Activated naive CD4-positive, alpha-beta T cell treated with anti-CD3 and anti-CD28 coated beads, Interleukin-2, amount 50 U/mL, for 24 hours (primary cell): ENCODE measurements around the gene OR4E2.
"Not testable (repeated sequence)": the region's sequence is repeated elsewhere in the genome, so short reads cannot be mapped to it uniquely, and the experiment has no call there.

Experiments
- H3K27ac Mint-ChIP-seq: one replicate; pipeline ENCODE4 v1.8.0; 2021; ENCODE audit warnings: mild to moderate bottlenecking, mixed read lengths
- H3K27me3 Mint-ChIP-seq: one replicate; pipeline ENCODE4 v1.8.0; 2021; ENCODE audit warnings: mixed read lengths
- H3K36me3 Mint-ChIP-seq: one replicate; pipeline ENCODE4 v1.8.0; 2021; ENCODE audit warnings: mixed read lengths
- H3K4me1 Mint-ChIP-seq: one replicate; pipeline ENCODE4 v1.8.0; 2021; ENCODE audit warnings: mixed read lengths
- H3K4me3 Mint-ChIP-seq: one replicate; pipeline ENCODE4 v1.8.0; 2021; ENCODE audit warnings: mild to moderate bottlenecking, mixed read lengths
- H3K9me3 Mint-ChIP-seq: one replicate; pipeline ENCODE4 v1.8.0; 2021; ENCODE audit warnings: mixed read lengths

Gene OR4E2

GRCh38 chr14:21653331-21653885 lies at the start of gene OR4E2:
Gene OR4E2, plus strand, starts transcription at chr14:21653835. Its CDS starts 11,248 bp downstream, at chr14:21665083.
- Mint-ChIP-seq H3K36me3 (no peaks in the 10 kb centered on the region), H3K4me1 (no peaks in the 10 kb centered on the region), H3K4me3 (no peak within 1 kb of the TSS), H3K27me3 (peaks cover 11% of the 10 kb centered on the region), H3K27ac (no peak within 1 kb of the TSS), H3K9me3 (no peaks in the 10 kb centered on the region)

GRCh38 chr14:21612324-21612723 lies 41.3 kb upstream of the OR4E2 start:
- Mint-ChIP-seq H3K4me3 (no peak overlapping the region), H3K27me3 (peaks cover 5% of the 10 kb centered on the region), H3K4me1 (no peaks in the 10 kb centered on the region), H3K36me3 (no peaks in the 10 kb centered on the region), H3K9me3 (no peaks in the 10 kb centered on the region), H3K27ac (no peak overlapping the region)

- H3K27me3 Mint-ChIP-seq = peaks cover 6% of the 10 kb centered on the region
- H3K36me3 Mint-ChIP-seq = no peaks in the 10 kb centered on the region
- H3K27ac Mint-ChIP-seq = no peak overlapping the region
- no peaks in the 10 kb centered on the region for H3K9me3 Mint-ChIP-seq
- H3K4me3 Mint-ChIP-seq = no peak overlapping the region
- H3K4me1 Mint-ChIP-seq = no peaks in the 10 kb centered on the region
Observed at GRCh38 chr14:21614240-21614639, 39.4 kb upstream of the OR4E2 start.

- peaks cover 7% of the 10 kb centered on the region for H3K27me3 Mint-ChIP-seq
- no peaks in the 10 kb centered on the region for H3K9me3 Mint-ChIP-seq
- H3K4me3 Mint-ChIP-seq = no peak overlapping the region
- H3K27ac Mint-ChIP-seq = no peak overlapping the region
- H3K36me3 Mint-ChIP-seq = no peaks in the 10 kb centered on the region
- H3K4me1 Mint-ChIP-seq = no peaks in the 10 kb centered on the region
Observed at GRCh38 chr14:21617614-21618013, 36.0 kb upstream of the OR4E2 start.

- Mint-ChIP-seq H3K27me3 (peaks cover 9% of the 10 kb centered on the region), H3K4me1 (no peaks in the 10 kb centered on the region), H3K4me3 (no peak overlapping the region), H3K27ac (no peak overlapping the region), H3K36me3 (no peaks in the 10 kb centered on the region), H3K9me3 (no peaks in the 10 kb centered on the region)
Observed at GRCh38 chr14:21626491-21627230, 27.0 kb upstream of the OR4E2 start.

- not testable (repeated sequence) for H3K36me3 Mint-ChIP-seq, H3K9me3 Mint-ChIP-seq, H3K27me3 Mint-ChIP-seq, H3K4me1 Mint-ChIP-seq, H3K4me3 Mint-ChIP-seq, H3K27ac Mint-ChIP-seq
Observed at GRCh38 chr14:21630503-21630902, 23.1 kb upstream of the OR4E2 start.

- Mint-ChIP-seq H3K36me3 (no peaks in the 10 kb centered on the region), H3K4me3 (no peak overlapping the region), H3K9me3 (no peaks in the 10 kb centered on the region), H3K4me1 (no peaks in the 10 kb centered on the region), H3K27me3 (peaks cover 6% of the 10 kb centered on the region), H3K27ac (no peak overlapping the region)
Observed at GRCh38 chr14:21631084-21631483, 22.6 kb upstream of the OR4E2 start.

GRCh38 chr14:21634840-21635239 lies 18.8 kb upstream of the OR4E2 start, which contains the start of gene OR10G2:
Gene OR10G2, minus strand, starts transcription at chr14:21634940. Its CDS starts 98 bp downstream, at chr14:21634842.
- H3K4me3 Mint-ChIP-seq = no peak within 1 kb of the TSS
- H3K27me3 Mint-ChIP-seq = peaks cover 6% of the 10 kb centered on the region
- H3K9me3 Mint-ChIP-seq = no peaks in the 10 kb centered on the region
- H3K4me1 Mint-ChIP-seq = no peaks in the 10 kb centered on the region
- no peak within 1 kb of the TSS for H3K27ac Mint-ChIP-seq
- H3K36me3 Mint-ChIP-seq = no peaks in the 10 kb centered on the region

- Mint-ChIP-seq H3K4me3 (peak overlapping the region; percentile 54), H3K27ac (peak overlapping the region; percentile 55), H3K4me1 (peaks cover 6% of the 10 kb centered on the region), H3K27me3 (no peaks in the 10 kb centered on the region), H3K9me3 (no peaks in the 10 kb centered on the region), H3K36me3 (no peaks in the 10 kb centered on the region)
Observed at GRCh38 chr14:21642683-21643082, 11.0 kb upstream of the OR4E2 start.

GRCh38 chr14:21643407-21643806 lies 10.2 kb upstream of the OR4E2 start:
- peak overlapping the region; percentile 36 for H3K4me3 Mint-ChIP-seq
- H3K4me1 Mint-ChIP-seq = peaks cover 6% of the 10 kb centered on the region
- H3K27me3 Mint-ChIP-seq = no peaks in the 10 kb centered on the region
- H3K36me3 Mint-ChIP-seq = no peaks in the 10 kb centered on the region
- H3K27ac Mint-ChIP-seq = no peak overlapping the region
- H3K9me3 Mint-ChIP-seq = no peaks in the 10 kb centered on the region

GRCh38 chr14:21647380-21647779 lies 6.3 kb upstream of the OR4E2 start:
- no peak overlapping the region for H3K4me3 Mint-ChIP-seq
- no peaks in the 10 kb centered on the region for H3K36me3 Mint-ChIP-seq
- H3K27ac Mint-ChIP-seq = no peak overlapping the region
- no peaks in the 10 kb centered on the region for H3K9me3 Mint-ChIP-seq
- peaks cover 10% of the 10 kb centered on the region for H3K27me3 Mint-ChIP-seq
- H3K4me1 Mint-ChIP-seq = no peaks in the 10 kb centered on the region

- Mint-ChIP-seq H3K4me3 (no peak overlapping the region), H3K9me3 (no peaks in the 10 kb centered on the region), H3K36me3 (no peaks in the 10 kb centered on the region), H3K27ac (no peak overlapping the region), H3K27me3 (peaks cover 10% of the 10 kb centered on the region), H3K4me1 (no peaks in the 10 kb centered on the region)
Observed at GRCh38 chr14:21652209-21652808, 1.3 kb upstream of the OR4E2 start.

GRCh38 chr14:21654215-21654614 lies 580 bp downstream of the OR4E2 start:
- H3K27ac Mint-ChIP-seq = no peak overlapping the region
- H3K4me1 Mint-ChIP-seq = no peaks in the 10 kb centered on the region
- peaks cover 10% of the 10 kb centered on the region for H3K27me3 Mint-ChIP-seq
- H3K4me3 Mint-ChIP-seq = no peak overlapping the region
- no peaks in the 10 kb centered on the region for H3K36me3 Mint-ChIP-seq
- H3K9me3 Mint-ChIP-seq = no peaks in the 10 kb centered on the region

GRCh38 chr14:21656980-21657379 lies 3.3 kb downstream of the OR4E2 start:
- Mint-ChIP-seq H3K27ac (no peak overlapping the region), H3K4me1 (no peaks in the 10 kb centered on the region), H3K9me3 (no peaks in the 10 kb centered on the region), H3K4me3 (no peak overlapping the region), H3K36me3 (no peaks in the 10 kb centered on the region), H3K27me3 (peaks cover 9% of the 10 kb centered on the region)

- H3K4me1 Mint-ChIP-seq = no peaks in the 10 kb centered on the region
- H3K36me3 Mint-ChIP-seq = peaks cover 2% of the 10 kb centered on the region
- no peak overlapping the region for H3K27ac Mint-ChIP-seq
- H3K4me3 Mint-ChIP-seq = no peak overlapping the region
- H3K9me3 Mint-ChIP-seq = no peaks in the 10 kb centered on the region
- peaks cover 21% of the 10 kb centered on the region for H3K27me3 Mint-ChIP-seq
Observed at GRCh38 chr14:21668377-21668776, 14.7 kb downstream of the OR4E2 start.

- no peak overlapping the region for H3K4me3 Mint-ChIP-seq
- H3K36me3 Mint-ChIP-seq = peaks cover 1% of the 10 kb centered on the region
- peaks cover 18% of the 10 kb centered on the region for H3K27me3 Mint-ChIP-seq
- no peak overlapping the region for H3K27ac Mint-ChIP-seq
- H3K9me3 Mint-ChIP-seq = no peaks in the 10 kb centered on the region
- H3K4me1 Mint-ChIP-seq = no peaks in the 10 kb centered on the region
Observed at GRCh38 chr14:21669284-21669683, 15.6 kb downstream of the OR4E2 start.
